Erythroblast (primary cell): ENCODE results near the gene AMT.

Source experiments
- GATA1 ChIP-seq: IDR thresholded peaks from 2 replicates; pipeline ENCODE4 v1.6.1; 2011; ENCODE audit warnings: low read depth, mild to moderate bottlenecking, control low read depth, low read length, moderate library complexity
- POLR2A ChIP-seq: IDR thresholded peaks from 2 replicates; pipeline ENCODE4 v1.6.1; 2011; ENCODE audit warnings: mild to moderate bottlenecking, low read length

DNA sequence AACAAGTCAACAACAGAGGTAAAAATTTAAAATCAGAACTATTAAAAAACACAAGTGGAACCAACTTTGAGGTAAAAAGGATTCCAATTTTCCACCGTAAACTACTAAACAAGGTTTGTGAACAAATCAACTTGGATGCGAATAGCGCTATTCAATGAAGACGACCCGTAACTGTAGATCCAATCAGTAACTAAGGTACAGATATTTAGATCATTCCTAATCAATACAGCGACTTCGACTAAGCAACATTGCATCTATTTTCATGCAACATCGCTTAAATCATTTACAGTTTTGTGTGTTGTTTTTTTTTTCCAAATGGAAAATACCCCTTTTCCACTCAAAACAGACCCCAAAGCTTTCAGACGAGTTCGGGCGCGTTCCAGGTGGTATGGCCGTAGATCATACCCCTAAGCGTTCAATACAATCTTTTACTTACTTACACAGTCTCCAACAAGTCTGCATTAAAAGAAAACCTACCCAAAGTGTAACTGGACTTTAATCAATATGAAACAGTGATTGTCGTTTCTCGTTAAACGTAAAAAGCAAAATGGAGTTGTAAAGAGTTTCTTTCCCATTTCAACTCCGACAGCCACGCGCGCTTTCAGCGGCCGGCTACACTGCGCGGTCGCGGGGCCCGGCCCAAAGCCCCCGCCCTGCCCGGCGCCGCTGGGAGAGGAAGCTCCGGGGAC, 11.3 kb downstream of the AMT start:
- TF ChIP-seq POLR2A = no peak
- TF ChIP-seq GATA1 = no peak
